Panc1 (cell line): ENCODE measurements around the gene INMT.

ENCODE experiments used
- CTCF ChIP-seq: fragments of 450-650 bp; IDR thresholded peaks from 2 replicates; pipeline ENCODE4 v1.5.1; 2017; ENCODE audit warnings: mild to moderate bottlenecking
- SIN3A ChIP-seq: IDR thresholded peaks from 2 replicates; pipeline ENCODE4 v1.6.1; 2012; ENCODE audit warnings: low read depth, mild to moderate bottlenecking, low read length, moderate library complexity, borderline replicate concordance; ENCODE audit not compliant: insufficient read depth
- TF ChIP-seq, protein P1 (sequence below), 2 experiments: IDR thresholded peaks; 2 replicates each; pipeline ENCODE4 v1.6.1; 2011 to 2012; ENCODE audit warnings: low read depth in 2 of 2, control low read depth in 1 of 2, low read length in 1 of 2, mild to moderate bottlenecking in 1 of 2, moderate library complexity in 1 of 2; ENCODE audit not compliant: insufficient read depth in 1 of 2

DNA sequence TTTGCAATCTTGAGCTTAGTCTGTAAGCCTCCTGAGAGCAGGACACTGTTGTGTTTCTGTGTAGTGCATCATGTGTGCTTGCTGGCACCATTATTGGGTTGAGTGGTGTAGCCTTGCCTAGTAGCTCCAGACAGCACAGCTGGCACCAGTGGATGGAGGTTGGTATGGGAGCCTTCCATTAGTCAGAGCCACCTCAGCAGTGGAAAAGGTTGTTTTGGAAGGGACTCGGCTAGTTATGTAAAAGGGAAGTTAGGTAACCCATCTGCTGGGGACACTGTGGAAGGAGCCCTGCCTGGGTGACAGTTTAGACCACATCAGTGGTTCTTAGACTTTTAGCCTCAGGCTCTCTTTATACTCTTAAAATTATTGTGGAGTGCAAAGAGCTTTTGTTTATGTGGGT lies 35.6 kb downstream of the INMT start:
- TF ChIP-seq CTCF (no peak), SIN3A (no peak)
- TF ChIP-seq, protein P1, sequence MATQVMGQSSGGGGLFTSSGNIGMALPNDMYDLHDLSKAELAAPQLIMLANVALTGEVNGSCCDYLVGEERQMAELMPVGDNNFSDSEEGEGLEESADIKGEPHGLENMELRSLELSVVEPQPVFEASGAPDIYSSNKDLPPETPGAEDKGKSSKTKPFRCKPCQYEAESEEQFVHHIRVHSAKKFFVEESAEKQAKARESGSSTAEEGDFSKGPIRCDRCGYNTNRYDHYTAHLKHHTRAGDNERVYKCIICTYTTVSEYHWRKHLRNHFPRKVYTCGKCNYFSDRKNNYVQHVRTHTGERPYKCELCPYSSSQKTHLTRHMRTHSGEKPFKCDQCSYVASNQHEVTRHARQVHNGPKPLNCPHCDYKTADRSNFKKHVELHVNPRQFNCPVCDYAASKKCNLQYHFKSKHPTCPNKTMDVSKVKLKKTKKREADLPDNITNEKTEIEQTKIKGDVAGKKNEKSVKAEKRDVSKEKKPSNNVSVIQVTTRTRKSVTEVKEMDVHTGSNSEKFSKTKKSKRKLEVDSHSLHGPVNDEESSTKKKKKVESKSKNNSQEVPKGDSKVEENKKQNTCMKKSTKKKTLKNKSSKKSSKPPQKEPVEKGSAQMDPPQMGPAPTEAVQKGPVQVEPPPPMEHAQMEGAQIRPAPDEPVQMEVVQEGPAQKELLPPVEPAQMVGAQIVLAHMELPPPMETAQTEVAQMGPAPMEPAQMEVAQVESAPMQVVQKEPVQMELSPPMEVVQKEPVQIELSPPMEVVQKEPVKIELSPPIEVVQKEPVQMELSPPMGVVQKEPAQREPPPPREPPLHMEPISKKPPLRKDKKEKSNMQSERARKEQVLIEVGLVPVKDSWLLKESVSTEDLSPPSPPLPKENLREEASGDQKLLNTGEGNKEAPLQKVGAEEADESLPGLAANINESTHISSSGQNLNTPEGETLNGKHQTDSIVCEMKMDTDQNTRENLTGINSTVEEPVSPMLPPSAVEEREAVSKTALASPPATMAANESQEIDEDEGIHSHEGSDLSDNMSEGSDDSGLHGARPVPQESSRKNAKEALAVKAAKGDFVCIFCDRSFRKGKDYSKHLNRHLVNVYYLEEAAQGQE (IDR thresholded peaks at IDR 0.05; ENCODE audit: insufficient read depth in 1 of 2, low read depth in 2 of 2, low read length in 1 of 2), result no peak
